ENCODE data around the gene CALB2. TPM values are rescaled to one million over a fixed set of nuclear protein-coding genes. Genes with fewer than 3 reads are reported as not detected.

The CALB2 gene
- total and polyA plus RNA-seq, 2 of the 8 experiments (the other 6 are each of a cell fraction or from before 2014, with no cell fraction given): 1.9 to 2.6 TPM

DNA sequence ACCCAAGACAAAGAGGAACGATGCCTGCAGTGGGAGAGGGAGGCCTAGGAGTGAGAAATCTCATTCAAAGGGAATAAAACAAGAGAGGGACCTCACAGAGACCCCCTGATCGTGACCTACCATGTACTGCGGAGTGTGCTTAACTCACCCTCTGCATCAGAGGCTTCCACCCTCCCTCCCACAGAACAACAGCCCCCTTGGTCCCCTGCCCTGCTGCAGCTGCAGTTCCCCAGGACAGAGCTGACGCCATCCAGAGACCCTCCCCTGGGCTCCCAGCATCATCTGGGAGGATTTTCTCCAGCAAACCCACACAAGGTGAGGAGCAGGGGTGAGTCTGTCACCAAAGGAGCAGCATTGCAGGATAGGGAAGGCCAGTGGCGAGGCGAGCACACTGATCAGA lies 43.5 kb downstream of the CALB2 start:
- no peak for FAIRE-seq
- Histone ChIP-seq H3K4me2 (ENCODE audit: insufficient read depth in 1 of 2, low read depth in 2 of 2, low read length in 2 of 2) (peak overlapping the region in 1 of 2 experiments; percentile 46; a peak in 2 of 4 replicates), H3K27me3 (replicated peaks in 1 of 4; ENCODE audit: control insufficient read depth in 3 of 4, extremely low read depth in 1 of 4, insufficient read depth in 3 of 4, low read length in 3 of 4) (no peaks in the 10 kb centered on the region)
- TF ChIP-seq SP2 (IDR thresholded peaks at IDR 0.05; ENCODE audit: low read length) (no peak), SUZ12 (IDR thresholded peaks at IDR 0.05; ENCODE audit: low read length) (no peak), ZNF274 (IDR thresholded peaks at IDR 0.05; ENCODE audit: borderline replicate concordance, extremely low read depth, low read length) (no peak), ASH2L (IDR thresholded peaks at IDR 0.05; ENCODE audit: low read length) (no peak), RXRA (IDR thresholded peaks at IDR 0.05; ENCODE audit: insufficient read depth, low read depth, low read length) (no peak), EP300 (IDR thresholded peaks at IDR 0.05; ENCODE audit: borderline replicate concordance in 1 of 2, low read depth in 2 of 2, low read length in 2 of 2) (no peak), FOSL1 (IDR thresholded peaks at IDR 0.05; ENCODE audit: insufficient read depth, low read depth, low read length) (no peak), CBX5 (IDR thresholded peaks at IDR 0.05; ENCODE audit: low read depth, low read length) (no peak), SRF (IDR thresholded peaks at IDR 0.05; ENCODE audit: low read depth, low read length) (no peak), BRCA1 (IDR thresholded peaks at IDR 0.05; ENCODE audit: low read depth, low read length) (no peak), TEAD4 (IDR thresholded peaks at IDR 0.05; ENCODE audit: low read depth, low read length) (no peak)

More for the DNA sequence above, 43.5 kb downstream of the CALB2 start:
- WGBS, 2 experiments (ENCODE audit: extremely low coverage in 1 of 2, insufficient coverage in 1 of 2, insufficient read length in 1 of 2, insufficient replicate concordance in 2 of 2, low coverage in 1 of 2, low lambda C conversion rate in 2 of 2, missing lambda C conversion rate in 1 of 2): 73% methylated on average over 6 of the region's 6 CpGs; no CpG with 5 or more reads in 1 of the 2 experiments
- no peak overlapping the region for H3K4ac ChIP-seq (replicated peaks; ENCODE audit: insufficient read length, low read depth, low read length)
- H4K20me1 ChIP-seq (replicated peaks in 1 of 2; ENCODE audit: control insufficient read depth in 1 of 2, insufficient read depth in 2 of 2, low read length in 2 of 2): no peaks in the 10 kb centered on the region
- peak overlapping the region; percentile 91; the same call in 1 of the 2 replicates for H4K8ac ChIP-seq (ENCODE audit: extremely low read depth, insufficient read depth, low read length)
- peak overlapping the region; percentile 66 for H2BK15ac ChIP-seq (ENCODE audit: low read length)
- H3K23me2 ChIP-seq (ENCODE audit: low read depth, low read length): no peaks in the 10 kb centered on the region
- H3K9ac ChIP-seq (replicated peaks in 1 of 4; ENCODE audit: extremely low read depth in 1 of 4, low read depth in 3 of 4, low read length in 3 of 4): no peak overlapping the region; a peak in 1 of 7 replicates
- H3K14ac ChIP-seq (ENCODE audit: insufficient read length): no peak overlapping the region
- ChIA-PET POLR2A (ENCODE audit: partially characterized antibody) (interaction anchor here (2.8 kb wide), 1 partner anchor 15 kb away, joined by 11 read pairs; no protein-coding TSS in a partner anchor), CTCF (ENCODE audit: partially characterized antibody) (interaction anchor here (0.6 to 1.6 kb wide), 2 partner anchors 10 to 83 kb away, joined by 3 to 9 read pairs; no protein-coding TSS in a partner anchor)
- H3K18ac ChIP-seq (ENCODE audit: extremely low read depth, low read length): peak overlapping the region; percentile 64
- H3K79me1 ChIP-seq (ENCODE audit: low read depth, low read length): no peaks in the 10 kb centered on the region
- H3K4me3 ChIP-seq (ENCODE audit: extremely low read depth in 1 of 4, insufficient read depth in 2 of 4, low read depth in 3 of 4, low read length in 4 of 4): no peak overlapping the region
- H2BK120ac ChIP-seq (replicated peaks; ENCODE audit: low read depth, low read length): no peak overlapping the region
- H4K91ac ChIP-seq (replicated peaks; ENCODE audit: insufficient read length, low read length): peak overlapping the region; percentile 63
- DNase-seq (ENCODE audit: low read depth in 1 of 2, low spot score in 2 of 2): no peak
- H2BK20ac ChIP-seq (ENCODE audit: low read length): peak overlapping the region; percentile 91; the same call in 1 of the 2 replicates
- peak overlapping the region; percentile 78 for H2AFZ ChIP-seq (ENCODE audit: low read length)
- no peaks in the 10 kb centered on the region for H3K36me3 ChIP-seq (ENCODE audit: control insufficient read depth in 2 of 4, insufficient read depth in 4 of 4, low read length in 3 of 4)
- peaks cover 0 to 15% (median 6%) of the 10 kb centered on the region in 4 experiments; a peak in 6 of 7 replicates for H3K4me1 ChIP-seq (replicated peaks in 1 of 4; ENCODE audit: control insufficient read depth in 3 of 4, insufficient read depth in 4 of 4, low read length in 3 of 4)
- no peak overlapping the region for H3K56ac ChIP-seq (replicated peaks; ENCODE audit: insufficient read length, low read depth, low read length)
- H3K79me2 ChIP-seq (ENCODE audit: control insufficient read depth in 1 of 2, insufficient read depth in 2 of 2, low read length in 2 of 2): no peaks in the 10 kb centered on the region
- peak overlapping the region; percentile 94 for H2BK12ac ChIP-seq (ENCODE audit: low read depth, low read length)
- peak overlapping the region; percentile 70; the same call in 1 of the 2 replicates for H2AK5ac ChIP-seq (ENCODE audit: low read depth, low read length)
- no peaks in the 10 kb centered on the region for H3K9me3 ChIP-seq (ENCODE audit: insufficient read depth in 2 of 2, low read depth in 1 of 2, low read length in 1 of 2)
- peak overlapping the region; percentile 26 for H4K5ac ChIP-seq (ENCODE audit: insufficient read length, low read depth, low read length)
- no peak overlapping the region for H3K27ac ChIP-seq (ENCODE audit: low read depth, low read length)
- no peak overlapping the region for H3K23ac ChIP-seq (ENCODE audit: insufficient read length)
- H2BK5ac ChIP-seq (ENCODE audit: low read depth, low read length): peak overlapping the region; percentile 92; the same call in 1 of the 2 replicates

All from H1 (cell line).